Nucleus accumbens (tissue), 56 donors: ENCODE measurements around the gene PLA2G5.
A peak's percentile ranks its signal among the peaks of the same experiment; 100 is the strongest.

ENCODE experiments used
- DNase-seq, 56 donors: peaks; one replicate each; lab custom pipeline; 2025; lab: John Stamatoyannopoulos, UW

The PLA2G5 gene

DNA sequence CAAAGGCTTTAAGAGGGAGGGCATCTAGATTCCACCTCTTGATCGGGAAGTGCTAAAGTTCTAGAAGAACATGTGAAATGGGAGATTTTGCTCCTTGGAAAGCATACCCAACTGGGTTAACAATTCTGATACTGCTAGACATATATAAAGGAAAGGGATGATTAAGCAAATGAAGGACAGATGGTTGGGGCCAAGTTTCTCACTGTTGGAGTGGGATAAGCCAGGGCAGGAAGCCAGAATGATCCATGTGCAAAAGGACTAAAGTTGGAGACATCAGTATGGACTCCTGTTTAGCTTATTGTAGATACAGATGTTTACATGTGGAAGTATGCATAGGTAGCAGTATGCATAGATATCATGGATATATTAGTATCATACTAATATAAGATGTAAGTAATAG lies 16.8 kb downstream of the PLA2G5 start:
- no peak for DNase-seq

GRCh38 chr1:20087668-20088067 lies 17.7 kb downstream of the PLA2G5 start:
- no peak for DNase-seq

GRCh38 chr1:20089328-20090077 lies 19.5 kb downstream of the PLA2G5 start:
- DNase-seq: no peak

- no peak for DNase-seq
Observed at GRCh38 chr1:20090119-20090518, 20.1 kb downstream of the PLA2G5 start.

DNA sequence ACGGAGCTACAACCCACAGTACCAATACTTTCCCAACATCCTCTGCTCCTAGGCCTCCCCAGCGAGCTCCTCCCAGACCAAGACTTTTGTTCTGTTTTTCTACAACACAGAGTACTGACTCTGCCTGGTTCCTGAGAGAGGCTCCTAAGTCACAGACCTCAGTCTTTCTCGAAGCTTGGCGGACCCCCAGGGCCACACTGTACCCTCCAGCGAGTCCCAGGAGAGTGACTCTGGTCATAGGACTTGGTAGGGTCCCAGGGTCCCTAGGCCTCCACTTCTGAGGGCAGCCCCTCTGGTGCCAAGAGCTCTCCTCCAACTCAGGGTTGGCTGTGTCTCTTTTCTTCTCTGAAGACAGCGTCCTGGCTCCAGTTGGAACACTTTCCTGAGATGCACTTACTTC lies 20.6 kb downstream of the PLA2G5 start:
- no peak for DNase-seq

- no peak for DNase-seq
Observed at GRCh38 chr1:20093303-20093702, 23.3 kb downstream of the PLA2G5 start.

DNA sequence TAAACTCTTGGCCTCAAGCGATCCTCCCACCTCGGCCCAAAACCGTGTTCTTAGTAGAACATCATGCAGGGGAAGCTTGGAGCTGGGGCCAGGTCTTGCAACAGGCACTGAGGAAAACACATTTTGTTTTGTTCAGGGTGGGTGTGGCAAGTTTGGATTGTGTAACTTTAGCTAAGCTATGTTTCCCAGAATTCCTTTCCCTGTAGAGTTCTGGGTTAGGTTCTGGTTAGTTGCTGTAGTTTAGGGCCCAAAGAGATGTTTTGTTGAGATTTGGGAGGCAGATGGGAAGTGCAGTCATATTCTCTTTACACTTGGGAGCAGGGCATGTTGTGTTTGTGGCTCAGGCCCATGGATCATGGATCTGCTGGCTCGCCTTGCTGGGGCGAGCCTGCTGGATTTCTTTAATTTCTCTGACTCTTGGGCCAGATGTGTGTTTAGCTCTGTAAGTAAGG lies 24.0 kb downstream of the PLA2G5 start:
- no peak for DNase-seq

GRCh38 chr1:20095564-20096434 lies 25.8 kb downstream of the PLA2G5 start:
- no peak for DNase-seq

GRCh38 chr1:20096840-20097447 lies 26.9 kb downstream of the PLA2G5 start:
- DNase-seq: no peak

DNA sequence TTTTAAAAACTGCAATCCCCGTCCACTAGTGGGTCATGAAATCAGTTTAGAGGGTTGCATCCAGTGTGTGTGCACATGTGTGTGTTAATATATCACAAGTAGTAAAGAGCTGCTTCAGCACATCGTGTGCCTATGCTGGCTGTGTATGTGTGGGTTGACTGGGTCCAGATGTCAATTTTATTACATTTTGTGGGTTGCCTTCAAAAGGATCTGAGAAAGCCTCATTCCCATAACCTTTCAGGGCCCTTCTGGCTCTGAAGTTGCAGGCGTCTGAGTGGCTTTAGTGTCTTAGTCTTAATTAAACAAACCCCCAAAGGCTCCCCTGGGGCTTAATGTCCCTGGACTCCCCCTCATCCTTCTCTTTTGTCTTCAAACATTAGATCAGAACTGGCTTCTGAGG lies 29.5 kb downstream of the PLA2G5 start:
- no peak for DNase-seq

- DNase-seq: peak in 15 of 56 donors; percentile 1 to 36 (median 7)
Observed at GRCh38 chr1:20100632-20101355, 30.8 kb downstream of the PLA2G5 start.

GRCh38 chr1:20102875-20103274 lies 32.9 kb downstream of the PLA2G5 start:
- no peak for DNase-seq

DNA sequence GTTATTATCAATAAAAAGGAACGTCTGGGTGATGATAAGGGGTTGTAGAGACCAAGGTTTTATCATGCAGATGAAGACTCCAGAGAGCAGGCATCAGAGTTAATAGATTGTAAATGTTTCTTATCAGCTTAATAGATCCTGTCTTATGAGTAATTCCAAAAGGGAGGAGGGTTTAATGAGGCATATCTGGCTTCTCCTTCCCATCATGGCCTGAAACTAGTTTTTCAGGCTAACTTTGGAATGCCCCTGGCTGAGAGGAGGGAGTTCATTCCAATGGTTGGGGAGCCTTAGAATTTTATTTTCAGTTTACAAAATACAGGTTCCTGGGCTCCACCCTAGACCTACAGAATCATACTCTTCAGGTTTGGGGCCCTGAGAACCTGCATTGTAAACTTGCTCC lies 35.9 kb downstream of the PLA2G5 start:
- DNase-seq: no peak

- no peak for DNase-seq
Observed at GRCh38 chr1:20107351-20107750, 37.4 kb downstream of the PLA2G5 start.

DNA sequence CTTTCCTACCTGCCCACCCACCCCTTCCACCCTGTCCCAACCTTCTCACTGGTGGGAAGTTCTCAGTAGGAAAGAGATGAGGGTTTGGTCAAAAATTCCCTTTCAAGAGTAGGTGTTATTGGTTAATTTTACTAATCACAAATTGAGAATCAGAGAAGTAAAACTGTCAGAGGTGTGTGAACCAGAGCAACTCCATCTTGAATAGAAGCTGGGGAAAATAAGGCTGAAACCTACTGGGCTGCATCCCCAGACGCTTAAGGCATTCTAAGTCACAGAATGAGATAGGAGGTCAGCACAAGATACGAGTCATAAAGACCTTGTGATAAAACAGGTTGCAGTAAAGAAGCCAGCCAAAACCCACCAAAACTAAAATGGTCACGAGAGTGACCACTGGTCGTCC lies 37.8 kb downstream of the PLA2G5 start:
- no peak for DNase-seq

DNA sequence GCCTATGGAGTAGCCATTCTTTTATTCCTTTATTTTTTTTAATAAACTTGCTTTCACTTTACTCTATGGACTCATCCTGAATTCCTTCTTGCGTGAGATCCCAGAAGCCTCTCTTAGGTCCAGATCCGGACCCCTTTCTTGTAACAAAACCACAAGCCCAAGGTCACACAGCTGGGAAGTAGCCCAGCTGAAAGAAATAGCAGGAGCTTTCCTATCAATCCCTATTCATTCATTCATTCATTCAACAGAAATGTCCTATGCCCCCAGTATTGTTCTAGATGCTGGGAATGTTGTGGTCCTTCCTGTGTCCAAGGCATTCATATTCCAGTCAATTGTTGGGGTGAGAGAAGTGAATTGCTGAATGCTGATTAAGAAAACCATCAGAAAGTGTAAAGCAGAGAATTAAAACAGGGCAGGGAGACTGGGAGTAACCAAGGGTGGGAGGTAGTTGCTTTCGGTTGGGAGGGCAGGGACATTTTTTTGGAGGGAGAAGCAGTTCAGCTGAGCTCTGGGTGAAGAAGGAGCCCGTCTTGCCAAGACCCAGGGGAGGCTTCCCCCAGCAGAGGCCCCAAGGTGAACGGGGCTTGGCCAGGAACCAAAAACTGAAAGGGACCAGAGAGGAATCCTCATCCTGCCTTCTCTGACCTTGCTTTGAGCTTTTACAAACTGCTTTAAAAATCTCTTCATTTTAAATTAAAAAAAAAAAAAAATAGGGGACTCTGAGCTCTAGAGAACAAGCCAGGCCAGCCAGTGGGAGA lies 38.6 kb downstream of the PLA2G5 start:
- DNase-seq: no peak

- DNase-seq: no peak
Observed at GRCh38 chr1:20109223-20109856, 39.3 kb downstream of the PLA2G5 start.

GRCh38 chr1:20110679-20111078 lies 40.7 kb downstream of the PLA2G5 start:
- peak in 6 of 56 donors; percentile 6 to 30 (median 12) for DNase-seq

- no peak for DNase-seq
Observed at GRCh38 chr1:20111452-20111851, 41.5 kb downstream of the PLA2G5 start.
